Fibroblast of villous mesenchyme (primary cell): ENCODE results near the gene SMPX. TPM values are rescaled to one million over a fixed set of nuclear protein-coding genes. Genes with fewer than 3 reads are reported as not detected.

Experiments used
- DNase-seq: peaks from one replicate; pipeline ENCODE4 v3.0.0-alpha.2; 2010; ENCODE audit warnings: low read depth
- H3K4me3 ChIP-seq: 2 replicates; pipeline ENCODE4 v1.5.1; 2011; ENCODE audit warnings: low read depth, mild to moderate bottlenecking, low read length
- total RNA-seq: library from RNA; depleted of rRNA; stranded (reverse); fragments of >200 nt; gene quantifications from 2 replicates; pipeline ENCODE4 v1.2.3, GENCODE V29; 2012
- TF ChIP-seq, protein P1 (sequence below): IDR thresholded peaks from 2 replicates; pipeline ENCODE4 v1.5.1; 2012; ENCODE audit warnings: low read depth, mild to moderate bottlenecking, low read length; ENCODE audit not compliant: insufficient read depth

The SMPX gene
- total RNA-seq, 1 donor = not detected

GRCh38 chrX:21745756-21746155 is 12.2 kb downstream of the SMPX start:
- H3K4me3 ChIP-seq = no peak overlapping the region
- TF ChIP-seq, protein P1, sequence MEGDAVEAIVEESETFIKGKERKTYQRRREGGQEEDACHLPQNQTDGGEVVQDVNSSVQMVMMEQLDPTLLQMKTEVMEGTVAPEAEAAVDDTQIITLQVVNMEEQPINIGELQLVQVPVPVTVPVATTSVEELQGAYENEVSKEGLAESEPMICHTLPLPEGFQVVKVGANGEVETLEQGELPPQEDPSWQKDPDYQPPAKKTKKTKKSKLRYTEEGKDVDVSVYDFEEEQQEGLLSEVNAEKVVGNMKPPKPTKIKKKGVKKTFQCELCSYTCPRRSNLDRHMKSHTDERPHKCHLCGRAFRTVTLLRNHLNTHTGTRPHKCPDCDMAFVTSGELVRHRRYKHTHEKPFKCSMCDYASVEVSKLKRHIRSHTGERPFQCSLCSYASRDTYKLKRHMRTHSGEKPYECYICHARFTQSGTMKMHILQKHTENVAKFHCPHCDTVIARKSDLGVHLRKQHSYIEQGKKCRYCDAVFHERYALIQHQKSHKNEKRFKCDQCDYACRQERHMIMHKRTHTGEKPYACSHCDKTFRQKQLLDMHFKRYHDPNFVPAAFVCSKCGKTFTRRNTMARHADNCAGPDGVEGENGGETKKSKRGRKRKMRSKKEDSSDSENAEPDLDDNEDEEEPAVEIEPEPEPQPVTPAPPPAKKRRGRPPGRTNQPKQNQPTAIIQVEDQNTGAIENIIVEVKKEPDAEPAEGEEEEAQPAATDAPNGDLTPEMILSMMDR = peak; percentile 55
- DNase-seq = peak; percentile 18

GRCh38 chrX:21744721-21745120 is 13.2 kb downstream of the SMPX start:
- TF ChIP-seq, protein P1 = no peak
- H3K4me3 ChIP-seq = no peak overlapping the region

DNA sequence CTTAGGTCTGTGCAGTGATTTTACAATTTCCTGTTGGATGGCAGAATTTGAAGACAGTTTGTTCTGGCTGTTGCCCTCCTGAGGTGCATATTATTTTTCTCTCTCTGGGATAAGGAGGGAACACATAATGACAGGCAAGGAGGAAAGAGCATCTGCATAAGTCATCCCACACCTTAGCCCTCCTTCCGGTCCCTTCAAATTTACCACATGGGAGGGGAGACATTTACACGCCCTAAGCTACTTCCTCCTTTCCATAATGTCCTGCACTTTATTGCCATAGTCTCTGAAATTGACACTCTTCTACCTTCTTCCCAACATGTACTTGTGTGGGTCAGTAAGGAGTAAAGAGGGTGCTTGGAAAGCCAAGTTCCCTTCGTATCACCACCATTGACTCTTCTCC is 13.9 kb downstream of the SMPX start:
- no peak for DNase-seq
- TF ChIP-seq, protein P1 = no peak
- no peak overlapping the region for H3K4me3 ChIP-seq

More at GRCh38 chrX:21744721-21745120, 13.2 kb downstream of the SMPX start:
- DNase-seq = no peak

DNA sequence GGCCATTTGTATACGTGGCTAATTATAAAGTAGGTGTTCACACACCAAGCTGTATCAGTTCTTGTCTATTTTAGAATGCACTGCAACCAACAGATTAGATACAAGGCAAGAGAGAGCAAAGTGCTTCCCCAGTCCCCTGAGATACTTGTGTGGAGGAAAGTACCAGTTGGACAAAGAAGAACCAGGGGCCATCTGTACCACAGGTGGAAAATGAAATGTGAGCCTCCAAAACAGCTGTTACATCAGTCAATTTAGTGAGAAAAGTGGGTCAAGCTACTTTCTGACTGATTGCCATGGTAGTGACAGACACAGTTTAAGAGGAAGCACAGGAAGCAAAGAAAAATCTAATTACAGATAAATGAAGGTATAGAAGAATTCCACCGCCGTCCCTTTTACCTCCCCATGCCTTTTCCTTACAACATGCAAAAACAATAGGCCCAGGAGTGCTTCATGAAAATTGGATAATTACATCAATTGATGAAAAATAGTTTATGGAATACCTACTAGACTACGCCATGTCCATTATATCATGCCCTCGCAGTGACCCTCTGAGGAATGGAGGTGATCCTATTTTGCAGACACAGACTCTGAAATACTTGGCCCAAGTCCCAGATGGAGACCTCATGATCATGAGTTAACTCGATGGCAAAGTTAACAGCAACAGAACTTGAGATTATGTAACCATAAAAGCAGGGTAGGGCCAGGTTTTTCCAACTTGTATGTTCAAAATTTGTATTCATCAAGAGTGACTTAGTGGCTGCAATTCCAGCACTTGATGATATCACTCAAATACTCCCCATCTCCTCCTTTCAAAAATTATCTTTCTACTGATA is 15.8 kb downstream of the SMPX start:
- TF ChIP-seq, protein P1 = no peak
- no peak for DNase-seq

DNA sequence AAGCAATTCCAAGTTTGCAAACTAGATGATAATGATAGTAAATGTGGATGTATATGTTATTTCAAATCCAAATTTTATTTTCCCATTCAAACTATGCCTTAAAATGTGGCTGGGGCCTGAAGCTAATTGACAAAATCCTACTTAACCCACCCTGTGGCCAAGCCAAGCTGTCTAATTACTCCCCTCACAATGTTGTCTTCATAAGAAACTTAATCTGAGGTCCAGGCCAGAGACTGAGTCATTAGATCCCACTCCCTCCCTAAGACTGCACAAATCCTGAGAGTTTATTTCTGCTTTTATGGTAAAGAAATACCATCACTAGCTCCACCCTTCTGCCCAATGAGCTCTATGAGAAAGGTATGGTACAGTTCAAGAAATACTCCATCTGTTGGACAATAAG is 16.6 kb downstream of the SMPX start:
- no peak for DNase-seq

More for the DNA sequence above, 15.8 kb downstream of the SMPX start:
- H3K4me3 ChIP-seq = no peak overlapping the region

GRCh38 chrX:21740329-21741274 is 17.3 kb downstream of the SMPX start:
- DNase-seq = no peak

More for the DNA sequence above, 16.6 kb downstream of the SMPX start:
- TF ChIP-seq, protein P1 = no peak
- no peak overlapping the region for H3K4me3 ChIP-seq

More at GRCh38 chrX:21740329-21741274, 17.3 kb downstream of the SMPX start:
- TF ChIP-seq, protein P1 = no peak
- no peak overlapping the region for H3K4me3 ChIP-seq
